GM23248 (cell line): ENCODE measurements around the gene GALNT14. TPM values are rescaled to one million over a fixed set of nuclear protein-coding genes. Genes with fewer than 3 reads are reported as not detected.

ENCODE experiments used
- DNase-seq: peaks from one replicate; pipeline ENCODE4 v3.0.0-alpha.2; 2015
- H2AFZ ChIP-seq: fragments of 200-600 bp; sonication (generic); 2 replicates; pipeline ENCODE4 v1.6.1; 2016; ENCODE audit warnings: antibody characterized with exemption
- H3F3A ChIP-seq: fragments of 200-600 bp; sonication (generic); 2 replicates; pipeline ENCODE4 v1.6.1; 2016; ENCODE audit warnings: mild to moderate bottlenecking, antibody characterized with exemption, mixed run types; ENCODE audit not compliant: insufficient read depth
- H3K27ac ChIP-seq: fragments of 200-600 bp; sonication (generic); 2 replicates; pipeline ENCODE4 v1.5.1; 2016; ENCODE audit warnings: mild to moderate bottlenecking
- H3K27me3 ChIP-seq: fragments of 200-600 bp; sonication (generic); replicated peaks from 2 replicates; pipeline ENCODE4 v1.6.1; 2016; ENCODE audit warnings: mild to moderate bottlenecking; ENCODE audit not compliant: insufficient read depth
- H3K36me3 ChIP-seq: fragments of 200-600 bp; sonication (generic); 2 replicates; pipeline ENCODE4 v1.6.1; 2016; ENCODE audit warnings: low read depth, mild to moderate bottlenecking
- H3K4me1 ChIP-seq: fragments of 200-600 bp; sonication (generic); 2 replicates; pipeline ENCODE4 v1.6.1; 2016; ENCODE audit warnings: mild to moderate bottlenecking; ENCODE audit not compliant: insufficient read depth
- H3K4me2 ChIP-seq: fragments of 200-600 bp; sonication (generic); one replicate; pipeline ENCODE4 v1.6.1; 2016; ENCODE audit warnings: mild to moderate bottlenecking; ENCODE audit not compliant: unreplicated experiment
- H3K4me3 ChIP-seq: fragments of 200-600 bp; sonication (generic); 2 replicates; pipeline ENCODE4 v1.5.1; 2016; ENCODE audit warnings: mild to moderate bottlenecking
- H3K79me2 ChIP-seq: fragments of 200-600 bp; sonication (generic); 2 replicates; pipeline ENCODE4 v1.6.1; 2016; ENCODE audit warnings: mild to moderate bottlenecking; ENCODE audit not compliant: insufficient read depth
- H3K9ac ChIP-seq: fragments of 200-600 bp; sonication (generic); 2 replicates; pipeline ENCODE4 v1.6.1; 2016; ENCODE audit warnings: mild to moderate bottlenecking
- H3K9me2 ChIP-seq: fragments of 200-600 bp; sonication (generic); 2 replicates; pipeline ENCODE4 v1.6.1; 2016; ENCODE audit warnings: mixed run types, mild to moderate bottlenecking, moderate library complexity; ENCODE audit not compliant: insufficient read depth
- H3K9me3 ChIP-seq: fragments of 200-600 bp; sonication (generic); one replicate; pipeline ENCODE4 v1.6.1; 2017; ENCODE audit warnings: low read depth
- H4K20me1 ChIP-seq: fragments of 200-600 bp; sonication (generic); 2 replicates; pipeline ENCODE4 v1.6.0; 2016; ENCODE audit not compliant: insufficient read depth
- EZH2 ChIP-seq: fragments of 200-600 bp; sonication (generic); IDR thresholded peaks from 2 replicates; pipeline ENCODE4 v1.6.1; 2018; ENCODE audit warnings: antibody characterized with exemption, mild to moderate bottlenecking; ENCODE audit not compliant: insufficient read depth, poor library complexity, severe bottlenecking
- EZH2phosphoT487 ChIP-seq: fragments of 200-600 bp; sonication (generic); IDR thresholded peaks from 2 replicates; pipeline ENCODE4 v1.6.1; 2018; ENCODE audit warnings: antibody characterized with exemption, moderate library complexity, mild to moderate bottlenecking, low read depth; ENCODE audit not compliant: insufficient read depth
- WGBS, 2 experiments: methylation state at CpG; one replicate each; pipeline ENCODE4 v1.1.6; 2015 to 2017; ENCODE audit warnings: low lambda C conversion rate in 2 of 2, low coverage in 1 of 2; ENCODE audit errors: missing lambda C conversion rate in 2 of 2; 5-methylcytosine and 5-hydroxymethylcytosine counted together
- in situ Hi-C: fragments of 300-500 bp; cut with MboI; formaldehyde crosslinking; loops from 2 replicates; pipeline ENCODE4 v1.15.0; 2020
- polyA plus RNA-seq: library from polyadenylated mRNA; unstranded; fragments of >200 nt; fragmentation: Nextera tagmentation; extraction: Ambion mirVana; gene quantifications from 2 replicates; pipeline ENCODE4 v1.2.1, GENCODE V29; 2016
- total RNA-seq: library from RNA; depleted of rRNA; stranded (reverse); fragments of >200 nt; shearing (Covaris generic); gene quantifications from 2 replicates; pipeline ENCODE4 v1.2.3, GENCODE V29; 2014

GALNT14 gene
- total and polyA plus RNA-seq, 2 experiments from 2014 or later: 3.2 to 3.5 TPM

DNA sequence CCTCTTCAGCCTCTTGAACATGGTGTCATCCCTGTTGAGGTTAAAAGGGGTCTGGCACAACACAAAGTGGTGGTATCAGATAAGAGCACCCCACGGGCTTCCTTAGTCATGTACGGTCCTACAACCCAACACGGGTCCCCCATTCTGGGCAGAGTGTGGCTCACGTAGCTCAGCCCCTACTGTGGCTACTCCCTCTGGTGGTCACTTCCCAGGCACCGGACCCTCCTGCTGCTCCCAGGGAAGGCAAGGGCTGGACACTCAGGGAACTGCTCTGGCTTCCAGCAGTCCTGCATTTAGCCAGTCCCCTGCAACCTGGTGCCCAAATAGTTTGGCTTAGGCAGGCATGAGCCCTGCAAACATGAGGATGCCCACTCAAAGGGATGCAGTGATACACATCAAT lies 58.6 kb downstream of the GALNT14 start:
- Histone ChIP-seq H3F3A (no peaks in the 10 kb centered on the region), H4K20me1 (no peaks in the 10 kb centered on the region), H3K9me3 (no peaks in the 10 kb centered on the region), H3K9me2 (no peaks in the 10 kb centered on the region), H3K27ac (no peak overlapping the region), H3K36me3 (no peaks in the 10 kb centered on the region), H3K27me3 (no peaks in the 10 kb centered on the region), H3K79me2 (no peaks in the 10 kb centered on the region), H3K4me1 (no peaks in the 10 kb centered on the region), H3K4me2 (no peak overlapping the region), H3K9ac (no peak overlapping the region), H3K4me3 (no peak overlapping the region), H2AFZ (no peak overlapping the region)
- no peak for DNase-seq
- in situ Hi-C loops: no loop called here
- 81 to 95% methylated on average over 4 to 5 of the region's 5 CpGs for WGBS, 2 experiments
- TF ChIP-seq EZH2phosphoT487: no peak
- TF ChIP-seq EZH2: no peak

DNA sequence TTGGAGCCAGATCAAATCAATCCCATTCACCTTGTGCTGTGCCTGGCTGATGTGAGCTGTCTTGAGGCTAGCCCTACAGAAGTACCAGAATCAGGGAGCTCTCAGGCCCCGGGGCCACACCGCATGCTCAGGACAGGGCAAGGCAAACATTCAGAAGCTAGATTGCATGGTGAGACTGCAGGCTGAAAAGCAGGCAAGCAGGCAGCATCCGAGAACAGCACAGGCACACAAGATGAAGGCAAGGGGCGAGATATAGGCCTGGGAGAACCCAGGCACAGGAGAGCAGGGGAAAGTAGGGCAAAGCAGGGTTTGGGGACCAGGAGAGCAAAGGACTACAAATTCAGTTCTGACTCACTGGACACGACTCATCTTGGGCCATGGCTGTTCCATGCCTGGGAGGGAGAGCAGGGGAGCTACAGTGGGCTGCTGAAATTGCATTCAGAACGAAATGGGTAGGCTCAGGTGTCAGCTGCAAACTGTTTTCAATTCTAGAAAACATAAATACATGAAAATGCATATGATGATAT lies 59.6 kb downstream of the GALNT14 start:
- peak; percentile 36 for DNase-seq
- Histone ChIP-seq H3K4me3 (no peak overlapping the region), H3K4me2 (no peak overlapping the region), H3K9me2 (no peaks in the 10 kb centered on the region), H3K27ac (no peak overlapping the region), H3K27me3 (no peaks in the 10 kb centered on the region), H3K9ac (no peak overlapping the region), H3K4me1 (no peaks in the 10 kb centered on the region), H2AFZ (no peak overlapping the region), H3K9me3 (no peaks in the 10 kb centered on the region), H3F3A (no peaks in the 10 kb centered on the region), H3K79me2 (no peaks in the 10 kb centered on the region), H3K36me3 (no peaks in the 10 kb centered on the region), H4K20me1 (no peaks in the 10 kb centered on the region)
- 50 to 52% methylated on average over 6 of the region's 6 CpGs for WGBS, 2 experiments
- in situ Hi-C loops: no loop called here
- no peak for TF ChIP-seq EZH2phosphoT487
- TF ChIP-seq EZH2: no peak

DNA sequence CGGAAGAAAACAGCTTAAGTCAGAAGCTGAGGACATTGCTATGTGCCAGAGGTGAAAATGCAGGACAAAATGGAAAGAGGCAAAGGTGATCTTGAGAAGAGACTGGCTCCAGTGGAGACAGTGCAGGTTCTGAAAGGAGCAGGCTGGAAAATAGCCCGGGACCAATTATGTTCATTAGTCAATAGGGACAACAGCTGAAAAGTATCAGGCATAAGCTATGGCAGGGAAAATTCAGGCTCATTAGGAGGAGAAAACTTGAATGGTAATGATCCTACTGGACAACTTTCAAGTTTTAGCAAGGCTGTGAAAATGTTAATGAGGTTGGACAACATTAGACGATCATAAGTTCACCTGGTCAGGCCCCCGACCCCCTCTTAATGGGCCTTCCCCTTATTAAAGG lies 60.2 kb downstream of the GALNT14 start:
- Histone ChIP-seq H3K9me3 (no peaks in the 10 kb centered on the region), H3F3A (no peaks in the 10 kb centered on the region), H3K9ac (no peak overlapping the region), H3K4me2 (no peak overlapping the region), H3K4me3 (no peak overlapping the region), H3K27ac (no peak overlapping the region), H3K27me3 (no peaks in the 10 kb centered on the region), H3K9me2 (no peaks in the 10 kb centered on the region), H3K79me2 (no peaks in the 10 kb centered on the region), H4K20me1 (no peaks in the 10 kb centered on the region), H3K36me3 (no peaks in the 10 kb centered on the region), H2AFZ (no peak overlapping the region), H3K4me1 (no peaks in the 10 kb centered on the region)
- DNase-seq: no peak
- in situ Hi-C loops: no loop called here
- TF ChIP-seq EZH2phosphoT487 (no peak), EZH2 (no peak)
- 64 to 66% methylated on average over 4 of the region's 4 CpGs for WGBS, 2 experiments

DNA sequence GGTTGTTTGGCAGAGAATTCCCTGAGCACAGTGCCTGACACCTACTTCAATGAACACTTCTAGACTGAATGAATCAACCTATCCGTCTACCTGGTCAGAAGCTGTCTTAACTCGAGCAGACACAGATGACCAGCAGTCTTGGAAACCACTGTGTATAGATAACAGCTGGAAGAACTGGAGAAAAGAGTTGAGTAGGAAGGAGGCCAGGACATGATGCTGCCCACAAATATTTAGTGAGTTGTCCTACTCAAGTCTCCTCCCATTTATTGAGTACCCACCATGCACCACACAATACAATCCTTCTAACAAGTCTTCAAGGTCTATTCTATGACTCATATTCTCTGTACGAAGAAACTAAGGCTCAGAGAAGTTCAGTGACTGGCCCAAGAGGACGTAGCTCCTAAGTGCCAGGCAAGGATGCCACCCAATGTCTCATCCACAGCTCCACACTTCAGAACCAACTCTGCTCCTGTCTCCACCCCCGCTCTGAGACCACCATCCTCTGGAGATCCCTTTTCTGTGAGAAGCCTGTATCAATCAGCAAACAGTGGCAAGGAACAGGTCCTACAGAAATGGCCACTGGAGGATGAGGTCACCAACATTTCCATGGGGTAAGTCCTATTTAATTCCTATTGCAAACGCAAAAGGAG lies 62.2 kb downstream of the GALNT14 start:
- H3K27ac ChIP-seq: no peak overlapping the region
- no peaks in the 10 kb centered on the region for H3F3A ChIP-seq
- 34 to 35% methylated on average over 6 of the region's 6 CpGs for WGBS, 2 experiments
- H4K20me1 ChIP-seq: no peaks in the 10 kb centered on the region
- no peak overlapping the region for H3K9ac ChIP-seq
- no peaks in the 10 kb centered on the region for H3K9me2 ChIP-seq
- H2AFZ ChIP-seq: no peak overlapping the region
- H3K4me1 ChIP-seq: no peaks in the 10 kb centered on the region
- DNase-seq: peak; percentile 70
- TF ChIP-seq EZH2phosphoT487: no peak
- no peak for TF ChIP-seq EZH2
- no peak overlapping the region for H3K4me2 ChIP-seq
- no peaks in the 10 kb centered on the region for H3K79me2 ChIP-seq
- no peaks in the 10 kb centered on the region for H3K9me3 ChIP-seq
- no peaks in the 10 kb centered on the region for H3K27me3 ChIP-seq
- in situ Hi-C loops: no loop called here
- no peaks in the 10 kb centered on the region for H3K36me3 ChIP-seq
- H3K4me3 ChIP-seq: no peak overlapping the region

DNA sequence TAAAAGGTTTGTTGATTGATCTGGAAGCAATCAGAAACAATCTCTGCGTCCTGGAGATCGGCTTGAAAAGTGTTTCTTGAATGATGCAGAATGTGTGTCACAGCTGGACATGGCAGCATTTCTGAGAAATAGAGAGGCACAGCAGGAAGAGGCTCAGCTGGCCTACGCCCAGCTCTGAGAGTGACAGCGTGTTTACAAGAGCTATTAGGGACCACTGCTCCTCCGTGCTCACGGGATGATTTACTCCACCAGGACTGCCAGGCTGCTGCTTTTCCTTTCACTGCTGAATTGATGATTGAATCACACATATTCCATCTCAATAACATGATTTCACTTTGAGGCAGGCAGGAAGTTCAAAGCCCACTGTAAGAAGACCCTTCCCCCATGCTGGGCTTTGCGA lies 62.8 kb downstream of the GALNT14 start:
- H4K20me1 ChIP-seq: no peaks in the 10 kb centered on the region
- no peaks in the 10 kb centered on the region for H3K9me2 ChIP-seq
- H3K4me3 ChIP-seq: no peak overlapping the region
- no peaks in the 10 kb centered on the region for H3K9me3 ChIP-seq
- H3F3A ChIP-seq: no peaks in the 10 kb centered on the region
- H2AFZ ChIP-seq: no peak overlapping the region
- H3K27ac ChIP-seq: no peak overlapping the region
- H3K79me2 ChIP-seq: no peaks in the 10 kb centered on the region
- H3K9ac ChIP-seq: no peak overlapping the region
- TF ChIP-seq EZH2 (no peak), EZH2phosphoT487 (no peak)
- in situ Hi-C loops: no loop called here
- no peaks in the 10 kb centered on the region for H3K36me3 ChIP-seq
- H3K4me2 ChIP-seq: no peak overlapping the region
- H3K27me3 ChIP-seq: no peaks in the 10 kb centered on the region
- 3 to 4% methylated on average over 7 of the region's 7 CpGs for WGBS, 2 experiments
- DNase-seq: peak; percentile 10
- no peaks in the 10 kb centered on the region for H3K4me1 ChIP-seq
